LNCAP (cell line): ENCODE measurements around the gene EZR.

Experiments
- CTCF ChIP-seq: fragments of 450-650 bp; IDR thresholded peaks from 2 replicates; pipeline ENCODE4 v1.5.1; 2017; ENCODE audit warnings: mild to moderate bottlenecking

Gene EZR

GRCh38 chr6:158803733-158804143 lies 15.4 kb downstream of the EZR start:
- TF ChIP-seq CTCF: no peak

- TF ChIP-seq CTCF: no peak
These were observed 17.4 kb downstream of the EZR start for GRCh38 chr6:158801655-158802294.

GRCh38 chr6:158799051-158799792 lies 19.9 kb downstream of the EZR start:
- TF ChIP-seq CTCF: peak; percentile 44

- no peak for TF ChIP-seq CTCF
These were observed 20.9 kb downstream of the EZR start for GRCh38 chr6:158798311-158798710.

- no peak for TF ChIP-seq CTCF
These were observed 21.5 kb downstream of the EZR start for GRCh38 chr6:158797331-158798310.

- TF ChIP-seq CTCF: no peak
These were observed 22.8 kb downstream of the EZR start for GRCh38 chr6:158796353-158796752.

GRCh38 chr6:158795516-158795915 lies 23.7 kb downstream of the EZR start:
- TF ChIP-seq CTCF: no peak
